NCI-H2196 (cell line): ENCODE results near the gene NOC3L.

Experiments used
- DNase-seq: peaks from one replicate; lab custom pipeline; 2025; ENCODE audit not compliant: unreplicated experiment; lab: John Stamatoyannopoulos, UW

NOC3L gene

GRCh38 chr10:94308866-94309265, 53.9 kb downstream of the NOC3L start:
- DNase-seq: no peak

GRCh38 chr10:94307046-94307615, 55.6 kb downstream of the NOC3L start:
- no peak for DNase-seq

DNA sequence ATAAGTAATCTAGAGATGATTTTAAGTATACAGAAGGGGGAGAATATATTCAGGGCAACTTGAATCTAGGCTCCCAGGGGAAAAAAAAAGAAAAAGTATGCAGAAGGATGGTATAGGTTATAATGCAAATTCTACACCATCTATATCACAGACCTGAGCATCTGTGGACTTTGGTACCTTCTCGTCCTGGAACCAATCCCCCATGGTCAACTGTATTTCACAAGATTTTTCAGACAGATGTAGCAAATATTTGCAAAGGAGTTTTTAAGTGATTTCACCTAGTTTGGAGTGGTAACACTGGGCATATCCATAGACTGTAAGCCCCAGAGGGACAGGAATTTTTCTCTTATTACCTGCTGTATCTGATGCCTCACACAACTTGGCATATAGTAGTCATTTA, 58.8 kb downstream of the NOC3L start:
- DNase-seq: no peak

GRCh38 chr10:94300042-94300441, 62.7 kb downstream of the NOC3L start:
- DNase-seq: no peak

DNA sequence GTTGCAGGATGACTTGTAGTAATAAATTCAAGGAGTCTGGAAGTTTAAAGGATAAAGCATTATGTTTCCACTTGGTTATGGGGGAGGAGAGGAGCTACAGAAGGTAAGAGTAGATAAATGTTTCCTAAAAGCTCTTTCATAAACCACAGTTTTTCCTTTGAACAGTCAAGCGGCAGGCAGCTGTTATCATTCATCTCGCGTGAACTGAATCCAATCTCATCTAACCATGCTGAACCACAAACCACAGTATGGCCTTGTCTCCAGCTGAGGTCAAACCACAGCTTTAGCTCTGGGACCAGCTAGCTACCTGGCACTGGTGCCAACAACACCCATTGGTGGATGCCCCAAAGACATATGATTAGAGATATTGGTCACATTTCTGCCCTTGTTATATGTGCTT, 63.3 kb downstream of the NOC3L start:
- no peak for DNase-seq

DNA sequence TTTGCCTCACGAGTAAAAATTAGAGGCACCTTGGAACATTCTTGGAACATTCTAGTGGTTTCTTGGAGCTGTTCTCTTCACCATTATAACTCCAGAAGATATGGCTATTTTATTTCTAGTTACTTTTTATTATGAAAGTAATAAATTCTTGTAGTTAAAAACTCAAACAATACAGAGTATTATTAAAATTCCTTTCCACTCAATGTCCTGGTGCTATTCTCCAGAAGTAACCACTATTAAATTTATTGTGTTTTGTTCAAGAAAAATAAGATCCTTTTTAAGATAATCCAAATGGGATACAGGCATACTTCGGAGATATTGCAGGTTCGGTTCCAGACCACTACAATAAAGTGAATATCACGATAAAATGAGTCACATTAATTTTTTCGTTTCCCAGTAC, 68.6 kb downstream of the NOC3L start:
- DNase-seq: no peak

- DNase-seq: no peak
Observed at GRCh38 chr10:94293354-94293753, 69.4 kb downstream of the NOC3L start.

DNA sequence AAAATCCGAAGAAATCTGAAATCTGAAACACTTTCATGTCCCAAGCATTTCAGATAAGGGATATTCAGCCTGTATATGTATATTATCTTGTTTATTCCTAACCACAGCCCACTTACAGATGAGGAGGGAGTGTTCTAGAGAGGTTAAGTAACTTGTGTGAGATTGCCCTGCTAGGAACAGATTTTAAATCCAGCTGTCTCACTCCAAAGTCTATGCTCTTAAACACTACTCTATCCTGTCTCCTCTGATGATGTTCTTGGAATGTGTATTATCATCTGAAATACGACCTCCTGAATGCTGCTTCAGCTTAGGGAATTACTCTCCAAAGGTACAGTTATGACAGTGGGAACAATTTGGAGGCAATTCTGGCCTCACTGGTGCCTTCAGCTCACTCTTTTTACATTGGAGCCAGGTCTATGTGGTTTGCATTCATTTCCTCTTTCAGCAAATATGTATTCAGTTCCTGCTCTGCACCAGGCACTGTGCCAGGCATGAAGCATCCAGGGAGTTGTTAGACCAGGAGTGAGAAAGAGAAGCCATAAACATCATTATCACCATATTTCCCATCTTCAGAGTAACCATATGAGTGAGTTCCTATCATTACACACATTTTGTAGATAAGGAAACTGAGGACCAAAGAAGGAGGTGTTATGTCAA, 70.2 kb downstream of the NOC3L start:
- DNase-seq: no peak

DNA sequence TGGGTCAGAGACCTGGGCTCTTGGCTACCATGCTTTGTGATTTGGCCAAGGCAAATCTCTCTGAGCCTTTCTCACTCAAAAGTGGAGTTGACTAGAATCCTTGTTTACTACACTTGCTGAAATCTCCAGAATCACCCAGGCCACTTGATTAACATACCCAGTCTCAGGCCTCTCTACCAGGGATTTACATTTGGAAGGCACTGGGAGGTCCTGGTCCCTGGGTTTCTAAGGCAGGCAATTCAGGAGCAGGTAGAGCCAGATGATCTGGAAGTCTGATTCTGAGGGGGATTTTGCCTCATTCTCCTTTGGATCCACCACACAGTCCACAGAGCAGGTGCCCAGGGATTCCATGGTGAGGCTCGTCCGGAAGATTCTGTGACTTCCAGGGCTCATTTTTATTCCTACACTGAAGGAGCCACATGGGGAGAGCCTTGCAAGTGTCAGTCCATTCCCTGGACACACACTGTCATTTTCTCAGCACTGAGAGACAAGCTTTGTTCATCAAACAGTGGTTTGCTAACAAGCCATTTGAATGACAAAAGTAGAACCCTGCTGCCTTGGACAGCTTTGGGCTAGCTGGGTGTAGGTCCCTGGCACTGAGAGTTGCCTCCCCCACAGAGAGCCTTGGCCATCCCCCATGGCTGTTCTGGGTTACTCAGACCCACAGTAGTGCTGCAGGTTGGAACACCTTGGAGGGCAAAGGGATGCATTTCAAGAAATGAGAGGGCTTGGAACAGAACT, 74.2 kb downstream of the NOC3L start:
- no peak for DNase-seq

DNA sequence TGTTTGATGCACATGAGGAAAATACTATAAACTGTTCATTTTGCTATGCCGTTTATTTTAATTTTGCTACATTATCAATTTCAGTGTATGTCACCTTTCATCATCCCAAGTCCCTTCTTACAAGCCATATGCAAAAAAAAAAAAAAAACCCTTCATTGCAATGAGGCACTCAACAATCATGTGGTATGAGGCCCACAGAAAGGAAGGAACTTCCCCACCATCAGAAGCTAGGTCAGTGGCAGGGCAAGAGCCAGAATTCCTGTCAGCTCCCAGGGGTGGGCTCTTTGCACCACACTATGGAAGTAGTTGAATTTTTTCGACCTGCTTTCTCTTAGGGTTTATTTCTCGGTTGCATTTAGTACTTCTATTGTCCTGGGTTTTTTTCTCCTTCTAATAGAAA, 75.4 kb downstream of the NOC3L start:
- DNase-seq: no peak

- DNase-seq: no peak
Observed at GRCh38 chr10:94286901-94287300, 75.8 kb downstream of the NOC3L start.

GRCh38 chr10:94285271-94285670, 77.5 kb downstream of the NOC3L start:
- DNase-seq: no peak
